Subcutaneous abdominal adipose tissue (tissue), 5 donors: Measurements from ENCODE around the gene ADAM19.

Experiments used
- H3K27ac ChIP-seq: one replicate; pipeline ENCODE4 v1.7.0; 2013; ENCODE audit warnings: low read depth, mild to moderate bottlenecking, inconsistent platforms, low read length, moderate library complexity
- H3K27me3 ChIP-seq, 5 donors: one replicate each; pipeline ENCODE4 v1.7.0; 2013; ENCODE audit warnings: low read length in 5 of 5, inconsistent platforms in 1 of 5; ENCODE audit not compliant: control insufficient read depth in 5 of 5, insufficient read depth in 4 of 5
- H3K36me3 ChIP-seq, 5 donors: one replicate each; pipeline ENCODE4 v1.7.0; 2013; ENCODE audit warnings: low read length in 5 of 5; ENCODE audit not compliant: control insufficient read depth in 5 of 5, insufficient read depth in 5 of 5
- H3K4me1 ChIP-seq, 5 donors: one replicate each; pipeline ENCODE4 v1.7.0; 2013; ENCODE audit warnings: low read length in 5 of 5, mild to moderate bottlenecking in 3 of 5, moderate library complexity in 1 of 5; ENCODE audit not compliant: control insufficient read depth in 5 of 5, insufficient read depth in 5 of 5
- H3K4me3 ChIP-seq, 5 donors: one replicate each; pipeline ENCODE4 v1.7.0; 2013; ENCODE audit warnings: low read length in 5 of 5, low read depth in 1 of 5
- H3K9ac ChIP-seq, 5 donors: one replicate each; pipeline ENCODE4 v1.7.0; 2013; ENCODE audit warnings: low read length in 5 of 5, mild to moderate bottlenecking in 4 of 5, moderate library complexity in 3 of 5
- H3K9me3 ChIP-seq, 5 donors: one replicate each; pipeline ENCODE4 v1.7.0; 2013; ENCODE audit warnings: low read length in 5 of 5; ENCODE audit not compliant: control insufficient read depth in 5 of 5
- donor health status: healthy.
- donor health status: healthy.
- donor health status: healthy.
- donor health status: healthy.
- donor health status: healthy.

ADAM19 gene

GRCh38 chr5:157575381-157576020 lies at the start of gene ADAM19:
TSS of gene ADAM19 (minus strand) at chr5:157575775. CDS start at chr5:157575696, 79 bp downstream.
- H3K9ac ChIP-seq: peak within 1 kb of the TSS; percentile 38 to 68 (median 60)
- H3K36me3 ChIP-seq: no peaks in the 10 kb centered on the region
- peaks cover 0 to 26% (median 23%) of the 10 kb centered on the region in 5 donors for H3K4me1 ChIP-seq
- peak within 1 kb of the TSS; percentile 46 for H3K27ac ChIP-seq
- H3K27me3 ChIP-seq: peaks cover 5 to 19% (median 13%) of the 10 kb centered on the region in 5 donors
- H3K4me3 ChIP-seq: peak within 1 kb of the TSS; percentile 62 to 78 (median 74)
- H3K9me3 ChIP-seq: no peaks in the 10 kb centered on the region

GRCh38 chr5:157624144-157624543 lies 48.6 kb upstream of the ADAM19 start:
- Histone ChIP-seq H3K4me1 (no peaks in the 10 kb centered on the region), H3K9ac (no peak overlapping the region), H3K9me3 (no peaks in the 10 kb centered on the region), H3K27ac (no peak overlapping the region), H3K27me3 (no peaks in the 10 kb centered on the region), H3K36me3 (no peaks in the 10 kb centered on the region), H3K4me3 (no peak overlapping the region)

GRCh38 chr5:157620776-157621175 lies 45.2 kb upstream of the ADAM19 start:
- H3K27me3 ChIP-seq: no peaks in the 10 kb centered on the region
- H3K4me1 ChIP-seq: no peaks in the 10 kb centered on the region
- H3K9ac ChIP-seq: no peak overlapping the region
- H3K36me3 ChIP-seq: no peaks in the 10 kb centered on the region
- no peak overlapping the region for H3K27ac ChIP-seq
- H3K4me3 ChIP-seq: no peak overlapping the region
- H3K9me3 ChIP-seq: no peaks in the 10 kb centered on the region

- Histone ChIP-seq H3K27ac (no peak overlapping the region), H3K9ac (no peak overlapping the region), H3K27me3 (no peaks in the 10 kb centered on the region), H3K36me3 (no peaks in the 10 kb centered on the region), H3K4me3 (no peak overlapping the region), H3K9me3 (no peaks in the 10 kb centered on the region), H3K4me1 (no peaks in the 10 kb centered on the region)
Observed at GRCh38 chr5:157618191-157618765, 42.7 kb upstream of the ADAM19 start.

- no peaks in the 10 kb centered on the region for H3K4me1 ChIP-seq
- no peaks in the 10 kb centered on the region for H3K9me3 ChIP-seq
- H3K27me3 ChIP-seq: no peaks in the 10 kb centered on the region
- H3K4me3 ChIP-seq: no peak overlapping the region
- H3K9ac ChIP-seq: no peak overlapping the region
- H3K36me3 ChIP-seq: no peaks in the 10 kb centered on the region
- no peak overlapping the region for H3K27ac ChIP-seq
Observed at GRCh38 chr5:157616785-157617184, 41.2 kb upstream of the ADAM19 start.

GRCh38 chr5:157613385-157614245 lies 38.0 kb upstream of the ADAM19 start:
- H3K27me3 ChIP-seq: no peaks in the 10 kb centered on the region
- peaks cover 0 to 8% (median 0%) of the 10 kb centered on the region in 5 donors for H3K4me1 ChIP-seq
- no peaks in the 10 kb centered on the region for H3K9me3 ChIP-seq
- no peak overlapping the region for H3K4me3 ChIP-seq
- H3K9ac ChIP-seq: no peak overlapping the region
- H3K36me3 ChIP-seq: no peaks in the 10 kb centered on the region
- no peak overlapping the region for H3K27ac ChIP-seq

- no peak overlapping the region for H3K4me3 ChIP-seq
- H3K27me3 ChIP-seq: no peaks in the 10 kb centered on the region
- peaks cover 0 to 10% (median 0%) of the 10 kb centered on the region in 5 donors for H3K4me1 ChIP-seq
- H3K36me3 ChIP-seq: no peaks in the 10 kb centered on the region
- no peak overlapping the region for H3K27ac ChIP-seq
- H3K9ac ChIP-seq: no peak overlapping the region
- H3K9me3 ChIP-seq: no peaks in the 10 kb centered on the region
Observed at GRCh38 chr5:157612581-157612980, 37.0 kb upstream of the ADAM19 start.

GRCh38 chr5:157611571-157612476 lies 36.2 kb upstream of the ADAM19 start:
- no peak overlapping the region for H3K27ac ChIP-seq
- no peak overlapping the region for H3K4me3 ChIP-seq
- H3K4me1 ChIP-seq: peaks cover 0 to 10% (median 0%) of the 10 kb centered on the region in 5 donors
- H3K9me3 ChIP-seq: no peaks in the 10 kb centered on the region
- no peaks in the 10 kb centered on the region for H3K27me3 ChIP-seq
- H3K36me3 ChIP-seq: no peaks in the 10 kb centered on the region
- no peak overlapping the region for H3K9ac ChIP-seq

GRCh38 chr5:157610990-157611389 lies 35.4 kb upstream of the ADAM19 start:
- Histone ChIP-seq H3K9ac (no peak overlapping the region), H3K9me3 (no peaks in the 10 kb centered on the region), H3K4me3 (no peak overlapping the region), H3K27me3 (no peaks in the 10 kb centered on the region), H3K36me3 (no peaks in the 10 kb centered on the region), H3K27ac (no peak overlapping the region), H3K4me1 (peaks cover 0 to 10% (median 0%) of the 10 kb centered on the region in 5 donors)
